HEK293 (cell line): Measurements from ENCODE around the gene KCNMB2.

Experiments
- CTCF ChIA-PET: fragments of 350-600 bp; formaldehyde crosslinking; extraction: SDS; loops from one replicate; lab custom pipeline; 2021; ENCODE audit warnings: antibody characterized with exemption; lab: Yijun Ruan, JAX
- POLR2A ChIA-PET: fragments of 300-600 bp; formaldehyde crosslinking; extraction: SDS; loops from one replicate; lab custom pipeline; 2020; ENCODE audit warnings: antibody characterized with exemption, inconsistent platforms; lab: Yijun Ruan, JAX
- H3K27ac ChIP-seq: fragments of 200-500 bp; sonication (Bioruptor generic); 2 replicates; pipeline ENCODE4 v1.5.1; 2014; ENCODE audit warnings: low read depth, low read length, control low read depth, inconsistent platforms; ENCODE audit errors: extremely low read depth
- H3K36me3 ChIP-seq, 2 experiments: fragments of 200-500 bp in 1 of 2; sonication (Bioruptor generic) in 1 of 2; 1 replicate in 1 of 2; 2 replicates in 1 of 2; pipeline ENCODE4 v1.5.1; 2014 to 2017; ENCODE audit warnings: inconsistent platforms in 2 of 2, low read length in 2 of 2; ENCODE audit not compliant: control insufficient read depth in 2 of 2, insufficient read depth in 1 of 2
- H3K4me1 ChIP-seq: fragments of 200-500 bp; sonication (Bioruptor generic); 2 replicates; pipeline ENCODE4 v1.5.1; 2014; ENCODE audit warnings: mild to moderate bottlenecking, low read length, inconsistent platforms; ENCODE audit not compliant: control insufficient read depth, insufficient read depth
- H3K4me3 ChIP-seq: 2 replicates; pipeline ENCODE4 v1.5.1; 2011; ENCODE audit warnings: low read depth, mild to moderate bottlenecking, control low read depth, low read length, moderate library complexity
- H3K9me3 ChIP-seq: fragments of 200-500 bp; sonication (Bioruptor generic); 2 replicates; pipeline ENCODE4 v1.5.1; 2014; ENCODE audit warnings: low read depth, low read length, inconsistent platforms; ENCODE audit not compliant: control insufficient read depth, insufficient read depth
- BCL6B ChIP-seq: fragments of 450-650 bp; formaldehyde crosslinking; IDR thresholded peaks from 2 replicates; pipeline ENCODE4 v1.5.1; 2017; ENCODE audit warnings: missing biosample characterization, missing genetic modification characterization
- EGR2 ChIP-seq: fragments of 450-650 bp; formaldehyde crosslinking; IDR thresholded peaks from 2 replicates; pipeline ENCODE4 v1.5.1; 2016; ENCODE audit warnings: low read depth, missing biosample characterization, missing genetic modification characterization
- GFI1B ChIP-seq: fragments of 450-650 bp; formaldehyde crosslinking; IDR thresholded peaks from 2 replicates; pipeline ENCODE4 v1.5.1; 2016; ENCODE audit warnings: missing biosample characterization, missing genetic modification characterization
- GLI4 ChIP-seq: fragments of 450-650 bp; formaldehyde crosslinking; IDR thresholded peaks from 2 replicates; pipeline ENCODE4 v1.5.1; 2016; ENCODE audit warnings: missing biosample characterization, missing genetic modification characterization
- GLIS2 ChIP-seq: fragments of 450-650 bp; formaldehyde crosslinking; IDR thresholded peaks from 2 replicates; pipeline ENCODE4 v1.5.1; 2016; ENCODE audit warnings: missing biosample characterization, missing genetic modification characterization
- HOXA7 ChIP-seq: sonication (generic); formaldehyde crosslinking; IDR thresholded peaks from 2 replicates; pipeline ENCODE4 v1.8.1; 2022; ENCODE audit warnings: missing genetic modification reagents, borderline replicate concordance
- INSM2 ChIP-seq: fragments of 450-650 bp; formaldehyde crosslinking; IDR thresholded peaks from 2 replicates; pipeline ENCODE4 v1.5.1; 2016; ENCODE audit warnings: missing biosample characterization, missing genetic modification characterization
- KLF10 ChIP-seq: fragments of 450-650 bp; IDR thresholded peaks from 2 replicates; pipeline ENCODE4 v1.5.1; 2018; ENCODE audit warnings: missing biosample characterization, mild to moderate bottlenecking, missing genetic modification characterization
- PBX3 ChIP-seq: sonication (generic); formaldehyde crosslinking; IDR thresholded peaks from 2 replicates; pipeline ENCODE4 v1.8.1; 2022; ENCODE audit warnings: mild to moderate bottlenecking, moderate library complexity, missing genetic modification reagents
- PRDM1 ChIP-seq: fragments of 450-650 bp; formaldehyde crosslinking; IDR thresholded peaks from 2 replicates; pipeline ENCODE4; 2016; ENCODE audit warnings: missing biosample characterization, missing genetic modification characterization
- REPIN1 ChIP-seq: fragments of 450-650 bp; formaldehyde crosslinking; IDR thresholded peaks from 2 replicates; pipeline ENCODE4 v1.5.1; 2017; ENCODE audit warnings: missing biosample characterization, missing genetic modification characterization, low read depth
- SP7 ChIP-seq: fragments of 450-650 bp; formaldehyde crosslinking; IDR thresholded peaks from 2 replicates; pipeline ENCODE4 v1.5.1; 2016; ENCODE audit warnings: missing biosample characterization, missing genetic modification characterization
- ZFP37 ChIP-seq: fragments of 450-650 bp; formaldehyde crosslinking; IDR thresholded peaks from 2 replicates; pipeline ENCODE4 v1.5.1; 2016; ENCODE audit warnings: missing biosample characterization, missing genetic modification characterization
- ZNF132 ChIP-seq: fragments of 450-650 bp; formaldehyde crosslinking; IDR thresholded peaks from 2 replicates; pipeline ENCODE4 v1.5.1; 2017; ENCODE audit warnings: missing biosample characterization, missing genetic modification characterization, borderline replicate concordance
- ZNF23 ChIP-seq: fragments of 450-650 bp; formaldehyde crosslinking; IDR thresholded peaks from 2 replicates; pipeline ENCODE4 v1.5.1; 2016; ENCODE audit warnings: missing biosample characterization, missing genetic modification characterization, borderline replicate concordance
- ZNF280D ChIP-seq: fragments of 450-650 bp; formaldehyde crosslinking; IDR thresholded peaks from 2 replicates; pipeline ENCODE4 v1.5.1; 2016; ENCODE audit warnings: missing biosample characterization, missing genetic modification characterization
- ZNF416 ChIP-seq: fragments of 450-650 bp; formaldehyde crosslinking; IDR thresholded peaks from 2 replicates; pipeline ENCODE4 v1.5.1; 2016; ENCODE audit warnings: missing biosample characterization, missing genetic modification characterization
- ZNF624 ChIP-seq: fragments of 450-650 bp; formaldehyde crosslinking; IDR thresholded peaks from 2 replicates; pipeline ENCODE4 v1.5.1; 2017; ENCODE audit warnings: missing biosample characterization, missing genetic modification characterization
- ZNF791 ChIP-seq: fragments of 450-650 bp; formaldehyde crosslinking; IDR thresholded peaks from 2 replicates; pipeline ENCODE4 v1.5.1; 2016; ENCODE audit warnings: missing biosample characterization, missing genetic modification characterization
- ZNF830 ChIP-seq: fragments of 450-650 bp; IDR thresholded peaks from 2 replicates; pipeline ENCODE4 v1.5.0; 2018; ENCODE audit warnings: missing biosample characterization, missing genetic modification characterization, low read depth, mild to moderate bottlenecking, moderate library complexity

Gene KCNMB2

GRCh38 chr3:178669758-178670157 is 133.5 kb downstream of the KCNMB2 start:
- no peaks in the 10 kb centered on the region for H3K36me3 ChIP-seq
- CTCF ChIA-PET: no interaction called here
- TF ChIP-seq REPIN1 (tag by site-specific recombination): no peak
- no peak for TF ChIP-seq ZNF23 (tag by site-specific recombination)
- no peak for TF ChIP-seq INSM2 (tag by site-specific recombination)
- TF ChIP-seq PRDM1 (tag by site-specific recombination): no peak
- no peak for TF ChIP-seq SP7 (tag by site-specific recombination)
- TF ChIP-seq ZNF416 (tag by site-specific recombination): no peak
- H3K9me3 ChIP-seq: no peaks in the 10 kb centered on the region
- POLR2A ChIA-PET: no interaction called here
- no peak overlapping the region for H3K4me3 ChIP-seq
- no peaks in the 10 kb centered on the region for H3K4me1 ChIP-seq
- H3K27ac ChIP-seq: no peak overlapping the region

DNA sequence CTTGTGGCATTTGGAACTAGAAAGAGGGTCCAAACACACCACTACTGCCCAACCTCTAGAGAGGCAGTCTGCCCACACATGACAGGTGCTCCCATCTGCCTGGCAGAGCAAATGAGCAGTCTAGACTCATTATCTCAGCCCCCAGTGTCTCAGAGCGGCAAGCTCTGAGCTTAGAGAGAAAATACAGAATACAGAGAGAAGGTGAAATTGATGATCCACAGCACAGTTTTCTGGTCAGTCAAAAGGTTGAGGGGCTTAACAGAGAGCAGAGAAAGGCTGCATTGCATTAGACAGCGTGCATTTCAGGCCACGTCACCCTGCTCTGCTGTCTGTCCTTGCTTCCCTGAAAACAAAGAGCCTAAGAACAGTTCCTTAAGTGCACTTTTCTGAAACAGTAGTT is 135.1 kb downstream of the KCNMB2 start:
- POLR2A ChIA-PET: no interaction called here
- Histone ChIP-seq H3K4me3 (no peak overlapping the region), H3K4me1 (no peaks in the 10 kb centered on the region), H3K27ac (no peak overlapping the region), H3K9me3 (no peaks in the 10 kb centered on the region), H3K36me3 (no peaks in the 10 kb centered on the region)
- CTCF ChIA-PET: no interaction called here
- TF ChIP-seq EGR2 (tag by site-specific recombination) (no peak), GLIS2 (tag by site-specific recombination) (no peak), ZNF132 (no peak)

DNA sequence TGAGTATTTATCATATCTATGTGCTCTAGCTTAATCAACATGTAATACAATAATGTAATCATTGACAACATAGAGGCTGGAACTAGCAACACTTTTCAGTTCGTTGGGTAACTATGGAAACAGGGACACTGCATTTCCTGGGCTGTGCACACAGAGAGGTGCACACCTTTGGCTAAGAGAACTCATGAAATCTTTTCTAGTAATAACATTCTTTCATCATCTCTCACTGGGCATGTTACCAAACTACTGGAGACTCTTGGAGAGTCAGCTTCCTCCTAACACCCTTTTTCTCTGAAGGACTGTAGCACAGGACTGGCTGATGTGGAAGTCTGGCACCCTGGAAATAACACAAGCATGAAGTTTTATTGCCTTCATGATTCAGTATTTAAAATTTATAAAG is 135.6 kb downstream of the KCNMB2 start:
- H3K4me1 ChIP-seq: no peaks in the 10 kb centered on the region
- ChIA-PET CTCF (no interaction called here), POLR2A (no interaction called here)
- H3K9me3 ChIP-seq: no peaks in the 10 kb centered on the region
- no peak for TF ChIP-seq BCL6B (tag by site-specific recombination)
- no peak overlapping the region for H3K27ac ChIP-seq
- no peaks in the 10 kb centered on the region for H3K36me3 ChIP-seq
- H3K4me3 ChIP-seq: no peak overlapping the region

DNA sequence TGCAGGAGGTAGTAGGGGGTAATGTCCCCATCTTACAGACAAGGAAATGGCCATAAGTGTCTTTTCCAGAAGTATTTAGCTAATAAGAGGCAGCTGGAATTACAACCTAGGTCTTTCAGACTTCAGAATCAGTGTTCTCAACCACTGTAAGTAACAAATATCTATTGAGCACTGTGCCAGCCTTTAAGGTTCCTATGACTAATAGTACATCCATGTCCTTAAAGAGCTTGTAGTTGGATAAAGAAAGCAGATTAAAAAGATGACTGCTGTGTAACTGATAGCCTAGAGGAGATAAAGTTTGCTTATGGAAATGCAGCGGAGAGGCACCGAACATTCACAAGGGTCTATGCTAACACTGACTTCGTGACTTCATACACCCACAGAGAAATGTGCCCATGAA is 136.0 kb downstream of the KCNMB2 start:
- POLR2A ChIA-PET: no interaction called here
- Histone ChIP-seq H3K9me3 (no peaks in the 10 kb centered on the region), H3K36me3 (no peaks in the 10 kb centered on the region)
- TF ChIP-seq ZNF280D (tag by site-specific recombination) (no peak), GFI1B (no peak), PBX3 (CRISPR knock-in tag) (no peak), HOXA7 (CRISPR knock-in tag) (no peak), GLI4 (tag by site-specific recombination) (no peak), ZFP37 (tag by site-specific recombination) (no peak), ZNF791 (tag by site-specific recombination) (no peak), ZNF624 (tag by site-specific recombination) (no peak), KLF10 (tag by site-specific recombination) (no peak), ZNF830 (tag by site-specific recombination) (no peak)
- TF ChIP-seq, all 188 proteins: peak for 0
- Histone ChIP-seq H3K4me3 (no peak overlapping the region), H3K4me1 (no peaks in the 10 kb centered on the region), H3K27ac (no peak overlapping the region)
- CTCF ChIA-PET: interaction anchor here (0.6 kb wide), 1 partner anchor 235 kb away, joined by 3 read pairs; no protein-coding TSS in a partner anchor
